SK-N-SH (cell line): ENCODE results near the gene TRIM38. TPM values are rescaled to one million over a fixed set of nuclear protein-coding genes. Genes with fewer than 3 reads are reported as not detected.

Source experiments
- CTCF ChIA-PET: fragments of 300-600, 350-600 bp; formaldehyde crosslinking; extraction: SDS; loops from one replicate; lab custom pipeline; 2021; lab: Yijun Ruan, JAX
- POLR2A ChIA-PET: fragments of 350-600 bp; sonication (Branson Sonifier 250); formaldehyde crosslinking; extraction: SDS; loops from one replicate; lab custom pipeline; 2020; ENCODE audit warnings: antibody characterized with exemption, inconsistent platforms; lab: Yijun Ruan, JAX
- DNase-seq: peaks from one replicate; pipeline ENCODE4 v3.0.0; 2012
- H2AFZ ChIP-seq: fragments of 200-600 bp; sonication (generic); 2 replicates; pipeline ENCODE4 v1.8.1; 2016; ENCODE audit warnings: antibody characterized with exemption, mild to moderate bottlenecking, low read depth
- H3F3A ChIP-seq: fragments of 200-600 bp; sonication (generic); replicated peaks from 2 replicates; pipeline ENCODE3; 2016; ENCODE audit warnings: antibody characterized with exemption, mild to moderate bottlenecking; ENCODE audit not compliant: insufficient read depth
- H3K27ac ChIP-seq, 2 experiments: fragments of 200-500 bp in 1 of 2; fragments of 200-600 bp in 1 of 2; sonication (Bioruptor generic) in 1 of 2; sonication (generic), shearing (Covaris generic) in 1 of 2; 2 replicates each; pipeline versions ENCODE4 v1.5.1 to v1.6.1; 2014 to 2016; ENCODE audit warnings: low read depth in 2 of 2, inconsistent platforms in 1 of 2, low read length in 1 of 2, mild to moderate bottlenecking in 1 of 2, mixed read lengths in 1 of 2
- H3K27me3 ChIP-seq: fragments of 200-600 bp; sonication (generic), shearing (Covaris generic); 2 replicates; pipeline ENCODE4 v1.6.1; 2016; ENCODE audit warnings: mixed run types; ENCODE audit not compliant: insufficient read depth
- H3K36me3 ChIP-seq, 2 experiments: fragments of 200-500 bp in 1 of 2; fragments of 200-600 bp in 1 of 2; sonication (Bioruptor generic) in 1 of 2; sonication (generic) in 1 of 2; replicated peaks in 1 of 2; 2 replicates each; pipeline versions ENCODE3 to v1.5.1; 2014 to 2016; ENCODE audit warnings: low read length in 1 of 2, mild to moderate bottlenecking in 1 of 2; ENCODE audit not compliant: insufficient read depth in 2 of 2, control insufficient read depth in 1 of 2
- H3K4me1 ChIP-seq, 2 experiments: fragments of 200-500 bp in 1 of 2; fragments of 200-600 bp in 1 of 2; sonication (Bioruptor generic) in 1 of 2; sonication (generic), shearing (Covaris generic) in 1 of 2; 2 replicates each; pipeline versions ENCODE4 v1.5.1 to v1.6.1; 2014 to 2016; ENCODE audit warnings: low read depth in 1 of 2, low read length in 1 of 2, mixed run types in 1 of 2; ENCODE audit not compliant: insufficient read depth in 2 of 2, control insufficient read depth in 1 of 2
- H3K4me2 ChIP-seq: fragments of 200-600 bp; sonication (generic), shearing (Covaris generic); 2 replicates; pipeline ENCODE4 v1.6.1; 2017; ENCODE audit warnings: mixed run types
- H3K4me3 ChIP-seq, 2 experiments: fragments of 200-500 bp in 1 of 2; fragments of 200-600 bp in 1 of 2; sonication (Bioruptor generic) in 1 of 2; sonication (generic), shearing (Covaris generic) in 1 of 2; 2 replicates each; pipeline versions ENCODE4 v1.5.1 to v1.8.1; 2014 to 2016; ENCODE audit warnings: low read depth in 2 of 2, inconsistent platforms in 1 of 2, low read length in 1 of 2, mild to moderate bottlenecking in 1 of 2, mixed read lengths in 1 of 2, moderate library complexity in 1 of 2
- H3K79me2 ChIP-seq: fragments of 200-600 bp; sonication (generic); 2 replicates; pipeline ENCODE4 v1.8.1; 2017; ENCODE audit warnings: mild to moderate bottlenecking; ENCODE audit not compliant: insufficient read depth
- H3K9ac ChIP-seq: fragments of 200-600 bp; sonication (generic); 2 replicates; pipeline ENCODE4 v1.6.1; 2017; ENCODE audit warnings: mixed run types
- H3K9me2 ChIP-seq: fragments of 200-600 bp; sonication (generic); 2 replicates; pipeline ENCODE4 v1.6.1; 2017; ENCODE audit warnings: mixed run types
- H3K9me3 ChIP-seq: fragments of 200-600 bp; sonication (generic); 2 replicates; pipeline ENCODE4 v1.6.1; 2017; ENCODE audit warnings: mixed run types, mild to moderate bottlenecking, moderate library complexity
- H4K20me1 ChIP-seq: fragments of 200-600 bp; sonication (generic); 2 replicates; pipeline ENCODE4 v1.6.1; 2017; ENCODE audit warnings: mild to moderate bottlenecking, mixed run types; ENCODE audit not compliant: insufficient read depth
- EZH2phosphoT487 ChIP-seq: fragments of 200-600 bp; sonication (generic); IDR thresholded peaks from 2 replicates; pipeline ENCODE4 v1.6.1; 2017; ENCODE audit warnings: low read depth, mixed run types, mild to moderate bottlenecking, antibody characterized with exemption, moderate library complexity, borderline replicate concordance
- GABPA ChIP-seq: IDR thresholded peaks from 2 replicates; pipeline ENCODE4 v1.4.0; 2012; ENCODE audit warnings: low read depth, mild to moderate bottlenecking
- JUND ChIP-seq: IDR thresholded peaks from 2 replicates; pipeline ENCODE4 v1.4.0; 2012
- MEF2A ChIP-seq: IDR thresholded peaks from 2 replicates; pipeline ENCODE4 v1.4.0; 2012; ENCODE audit warnings: low read depth, borderline replicate concordance
- MXI1 ChIP-seq: IDR thresholded peaks from 2 replicates; pipeline ENCODE4 v1.6.1; 2012; ENCODE audit warnings: mild to moderate bottlenecking, low read depth, low read length, improper control_type of control experiment
- NRF1 ChIP-seq: IDR thresholded peaks from 2 replicates; pipeline ENCODE4 v1.6.1; 2012; ENCODE audit warnings: low read depth, mild to moderate bottlenecking, low read length
- PBX3 ChIP-seq: IDR thresholded peaks from 2 replicates; pipeline ENCODE4; 2012
- POLR2AphosphoS5 ChIP-seq: IDR thresholded peaks from 2 replicates; pipeline ENCODE4 v1.6.1; 2012; ENCODE audit warnings: low read depth, low read length
- RAD21 ChIP-seq: IDR thresholded peaks from 2 replicates; pipeline ENCODE4 v1.6.1; 2012; ENCODE audit warnings: mild to moderate bottlenecking, low read length
- SMC3 ChIP-seq: IDR thresholded peaks from 2 replicates; pipeline ENCODE4 v1.6.1; 2012; ENCODE audit warnings: low read depth, low read length, improper control_type of control experiment
- USF1 ChIP-seq: IDR thresholded peaks from 2 replicates; pipeline ENCODE4 v1.4.0; 2012; ENCODE audit warnings: low read depth, borderline replicate concordance
- USF2 ChIP-seq: fragments of 150-350 bp; IDR thresholded peaks from 2 replicates; pipeline ENCODE4 v1.6.1; 2017; ENCODE audit warnings: antibody characterized with exemption, low read length, low read depth, borderline replicate concordance
- ZBTB33 ChIP-seq: IDR thresholded peaks from 2 replicates; pipeline ENCODE4 v1.4.0; 2012; ENCODE audit warnings: low read depth, borderline replicate concordance
- WGBS: methylation state at CpG from one replicate; pipeline ENCODE4 v1.1.6; 2017; ENCODE audit warnings: low lambda C conversion rate; 5-methylcytosine and 5-hydroxymethylcytosine counted together
- polyA plus RNA-seq, 3 experiments: library from polyadenylated mRNA; depleted of rRNA; stranded (reverse); fragments of >200 nt; gene quantifications; 2 replicates each; pipeline ENCODE4 v1.2.3, GENCODE V29; 2012
- TF ChIP-seq, protein P1 (sequence below): IDR thresholded peaks from 2 replicates; pipeline ENCODE4 v1.6.1; 2012; ENCODE audit warnings: mild to moderate bottlenecking, low read depth, low read length, moderate library complexity
- TF ChIP-seq, protein P2 (sequence below): fragments of 150-350 bp; IDR thresholded peaks from 2 replicates; pipeline ENCODE4 v1.6.1; 2016; ENCODE audit warnings: mild to moderate bottlenecking, low read depth, low read length

TRIM38 gene
- polyA plus RNA-seq, 1 of the 3 experiments (the other 2 are of a cell fraction) = 0.62 TPM

DNA sequence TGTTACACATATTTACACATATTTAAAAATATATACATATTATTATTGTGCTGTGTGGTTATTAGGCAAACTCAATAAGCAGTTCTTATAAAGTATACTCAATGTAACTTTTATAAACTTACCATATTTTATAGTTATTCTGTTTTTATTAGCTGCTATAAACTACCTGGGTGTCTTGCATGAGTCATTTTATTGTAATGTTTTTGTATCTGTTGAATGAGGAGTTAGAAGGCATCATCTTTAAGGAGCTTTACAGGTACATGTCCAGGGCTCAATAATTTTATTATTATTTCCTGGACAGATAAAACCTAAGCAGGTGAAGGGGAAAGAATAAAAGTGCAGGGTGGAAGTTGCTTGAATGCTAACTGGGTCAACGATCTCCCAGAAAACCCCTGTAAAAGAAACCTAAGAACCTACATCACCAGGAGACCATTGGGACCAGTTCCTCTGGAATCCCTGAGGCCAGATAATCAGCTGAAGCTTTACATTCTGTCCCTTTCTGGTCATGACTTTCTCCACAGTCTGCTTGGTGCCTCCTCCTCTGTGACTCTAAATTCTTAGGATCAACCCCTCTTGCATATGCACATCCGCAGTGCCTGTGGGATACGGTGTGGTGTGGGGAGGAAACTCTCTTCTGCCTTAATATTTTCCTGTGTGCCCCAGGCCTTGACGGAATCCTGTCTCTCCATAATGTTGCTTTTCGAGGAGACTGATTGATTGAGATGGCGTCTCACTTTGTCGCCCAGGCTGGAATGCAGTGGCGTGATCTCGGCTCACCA, 38.0 kb downstream of the TRIM38 start:
- Histone ChIP-seq H4K20me1 (no peaks in the 10 kb centered on the region), H3K36me3 (peaks cover 0 to 11% of the 10 kb centered on the region in 2 experiments), H3K9me3 (no peaks in the 10 kb centered on the region), H3K27me3 (no peaks in the 10 kb centered on the region), H3K9me2 (no peaks in the 10 kb centered on the region), H3K4me3 (no peak overlapping the region), H3K9ac (no peak overlapping the region), H3K4me1 (no peaks in the 10 kb centered on the region)
- ChIA-PET CTCF (interaction anchor here (1.0 to 7.3 kb wide), 2 partner anchors 8 to 20 kb away, joined by 4 to 104 read pairs; a partner anchor contains a TSS), POLR2A (no interaction called here)
- no peak for DNase-seq
- 99% methylated on average over 9 of the region's 9 CpGs for WGBS
- TF ChIP-seq USF1 (no peak), EZH2phosphoT487 (no peak), USF2 (no peak), PBX3 (no peak), NRF1 (no peak), GABPA (no peak), ZBTB33 (no peak), MEF2A (no peak), MXI1 (no peak), POLR2AphosphoS5 (no peak), RAD21 (no peak), SMC3 (no peak), JUND (no peak)
- TF ChIP-seq, protein P1, sequence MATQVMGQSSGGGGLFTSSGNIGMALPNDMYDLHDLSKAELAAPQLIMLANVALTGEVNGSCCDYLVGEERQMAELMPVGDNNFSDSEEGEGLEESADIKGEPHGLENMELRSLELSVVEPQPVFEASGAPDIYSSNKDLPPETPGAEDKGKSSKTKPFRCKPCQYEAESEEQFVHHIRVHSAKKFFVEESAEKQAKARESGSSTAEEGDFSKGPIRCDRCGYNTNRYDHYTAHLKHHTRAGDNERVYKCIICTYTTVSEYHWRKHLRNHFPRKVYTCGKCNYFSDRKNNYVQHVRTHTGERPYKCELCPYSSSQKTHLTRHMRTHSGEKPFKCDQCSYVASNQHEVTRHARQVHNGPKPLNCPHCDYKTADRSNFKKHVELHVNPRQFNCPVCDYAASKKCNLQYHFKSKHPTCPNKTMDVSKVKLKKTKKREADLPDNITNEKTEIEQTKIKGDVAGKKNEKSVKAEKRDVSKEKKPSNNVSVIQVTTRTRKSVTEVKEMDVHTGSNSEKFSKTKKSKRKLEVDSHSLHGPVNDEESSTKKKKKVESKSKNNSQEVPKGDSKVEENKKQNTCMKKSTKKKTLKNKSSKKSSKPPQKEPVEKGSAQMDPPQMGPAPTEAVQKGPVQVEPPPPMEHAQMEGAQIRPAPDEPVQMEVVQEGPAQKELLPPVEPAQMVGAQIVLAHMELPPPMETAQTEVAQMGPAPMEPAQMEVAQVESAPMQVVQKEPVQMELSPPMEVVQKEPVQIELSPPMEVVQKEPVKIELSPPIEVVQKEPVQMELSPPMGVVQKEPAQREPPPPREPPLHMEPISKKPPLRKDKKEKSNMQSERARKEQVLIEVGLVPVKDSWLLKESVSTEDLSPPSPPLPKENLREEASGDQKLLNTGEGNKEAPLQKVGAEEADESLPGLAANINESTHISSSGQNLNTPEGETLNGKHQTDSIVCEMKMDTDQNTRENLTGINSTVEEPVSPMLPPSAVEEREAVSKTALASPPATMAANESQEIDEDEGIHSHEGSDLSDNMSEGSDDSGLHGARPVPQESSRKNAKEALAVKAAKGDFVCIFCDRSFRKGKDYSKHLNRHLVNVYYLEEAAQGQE = no peak
- TF ChIP-seq, protein P2, sequence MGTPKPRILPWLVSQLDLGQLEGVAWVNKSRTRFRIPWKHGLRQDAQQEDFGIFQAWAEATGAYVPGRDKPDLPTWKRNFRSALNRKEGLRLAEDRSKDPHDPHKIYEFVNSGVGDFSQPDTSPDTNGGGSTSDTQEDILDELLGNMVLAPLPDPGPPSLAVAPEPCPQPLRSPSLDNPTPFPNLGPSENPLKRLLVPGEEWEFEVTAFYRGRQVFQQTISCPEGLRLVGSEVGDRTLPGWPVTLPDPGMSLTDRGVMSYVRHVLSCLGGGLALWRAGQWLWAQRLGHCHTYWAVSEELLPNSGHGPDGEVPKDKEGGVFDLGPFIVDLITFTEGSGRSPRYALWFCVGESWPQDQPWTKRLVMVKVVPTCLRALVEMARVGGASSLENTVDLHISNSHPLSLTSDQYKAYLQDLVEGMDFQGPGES = no peak
- TF ChIP-seq, all 33 proteins: peak for 0
- H3K4me2 ChIP-seq = no peak overlapping the region
- H3K79me2 ChIP-seq = no peaks in the 10 kb centered on the region
- no peaks in the 10 kb centered on the region for H3F3A ChIP-seq
- H2AFZ ChIP-seq = no peak overlapping the region
- H3K27ac ChIP-seq = no peak overlapping the region
